ENCODE results near the gene TMEM266.

Gene TMEM266

DNA sequence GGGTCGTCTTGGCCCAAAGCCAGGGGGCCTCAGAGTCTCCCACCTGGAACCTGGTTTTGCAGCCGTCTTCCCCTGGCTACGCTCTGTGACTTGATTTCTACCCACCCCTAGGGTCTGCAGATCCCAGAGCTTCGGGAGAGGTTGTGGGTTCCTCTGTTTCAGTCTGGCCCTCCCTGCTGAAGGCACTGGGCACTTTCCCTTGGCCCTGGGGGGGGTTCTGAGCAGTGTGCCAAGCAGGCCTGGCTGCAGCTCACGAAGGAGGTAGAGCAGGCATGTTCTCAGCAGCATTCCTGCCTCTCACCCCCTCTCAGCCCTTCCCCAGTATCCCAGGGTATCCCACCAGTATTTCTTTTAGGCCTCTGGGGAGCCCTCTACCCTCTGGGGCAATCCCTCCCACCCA is 99.0 kb downstream of the TMEM266 start:
- TF ChIP-seq SUZ12 (IDR thresholded peaks at IDR 0.05), result no peak
- TF ChIP-seq ARNT (IDR thresholded peaks at IDR 0.05), result no peak
- TF ChIP-seq TARDBP (IDR thresholded peaks at IDR 0.05), result no peak
- no peak for TF ChIP-seq HDGF (IDR thresholded peaks at IDR 0.05; ENCODE audit: borderline replicate concordance)
- TF ChIP-seq CTBP1 (IDR thresholded peaks at IDR 0.05; ENCODE audit: borderline replicate concordance), result no peak
- no peak for TF ChIP-seq FOXA1 (IDR thresholded peaks at IDR 0.05)
- TF ChIP-seq L3MBTL2 (conservative IDR thresholded peaks at IDR 0.05), result no peak
- TF ChIP-seq NFRKB (IDR thresholded peaks at IDR 0.05), result no peak
- TF ChIP-seq, protein P1, sequence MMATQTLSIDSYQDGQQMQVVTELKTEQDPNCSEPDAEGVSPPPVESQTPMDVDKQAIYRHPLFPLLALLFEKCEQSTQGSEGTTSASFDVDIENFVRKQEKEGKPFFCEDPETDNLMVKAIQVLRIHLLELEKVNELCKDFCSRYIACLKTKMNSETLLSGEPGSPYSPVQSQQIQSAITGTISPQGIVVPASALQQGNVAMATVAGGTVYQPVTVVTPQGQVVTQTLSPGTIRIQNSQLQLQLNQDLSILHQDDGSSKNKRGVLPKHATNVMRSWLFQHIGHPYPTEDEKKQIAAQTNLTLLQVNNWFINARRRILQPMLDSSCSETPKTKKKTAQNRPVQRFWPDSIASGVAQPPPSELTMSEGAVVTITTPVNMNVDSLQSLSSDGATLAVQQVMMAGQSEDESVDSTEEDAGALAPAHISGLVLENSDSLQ (IDR thresholded peaks at IDR 0.05), result no peak
- no peak for TF ChIP-seq SP1 (IDR thresholded peaks at IDR 0.05)
- TF ChIP-seq BHLHE40 (IDR thresholded peaks at IDR 0.05; ENCODE audit: borderline replicate concordance), result no peak
- TF ChIP-seq FOXM1 (IDR thresholded peaks at IDR 0.05; ENCODE audit: borderline replicate concordance), result no peak
- TF ChIP-seq FOXK2 (IDR thresholded peaks at IDR 0.05), result no peak
- ChIA-PET CTCF (interaction anchor here (0.7 to 3.6 kb wide), 4 partner anchors 11 to 102 kb away, joined by 3 to 20 read pairs (median 3); no protein-coding TSS in a partner anchor), POLR2A (no interaction called here)
- DNase-seq (ENCODE audit: extremely low spot score), result no peak

DNA sequence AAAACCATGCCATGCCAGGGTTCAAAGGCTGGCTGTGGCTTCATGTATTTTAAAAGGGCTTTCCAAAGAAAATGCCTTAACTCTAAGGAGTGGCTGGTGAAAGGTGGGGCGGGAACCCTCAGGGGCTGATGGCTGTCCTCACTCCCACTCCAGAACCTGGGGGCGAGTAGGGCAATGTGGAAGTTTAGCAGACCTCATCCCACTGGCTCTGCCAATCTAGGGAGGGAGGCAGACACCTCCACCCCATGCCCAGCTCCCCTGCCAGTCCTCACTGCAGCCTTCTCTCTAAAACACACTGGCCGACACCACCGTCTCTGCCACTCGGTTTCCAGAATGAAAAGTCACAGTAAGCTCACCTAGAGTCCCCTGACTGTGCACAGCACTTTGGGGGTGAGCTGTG is 99.5 kb downstream of the TMEM266 start:
- POLR2A ChIA-PET, result no interaction called here
- DNase-seq (ENCODE audit: extremely low spot score), result no peak
- TF ChIP-seq SP1 (IDR thresholded peaks at IDR 0.05) (no peak), FOXM1 (IDR thresholded peaks at IDR 0.05; ENCODE audit: borderline replicate concordance) (no peak), TARDBP (IDR thresholded peaks at IDR 0.05) (no peak), LEF1 (IDR thresholded peaks at IDR 0.05; ENCODE audit: borderline replicate concordance) (no peak), NFRKB (IDR thresholded peaks at IDR 0.05) (no peak), FOXA1 (IDR thresholded peaks at IDR 0.05) (no peak), CTBP1 (IDR thresholded peaks at IDR 0.05; ENCODE audit: borderline replicate concordance) (no peak), ZNF384 (IDR thresholded peaks at IDR 0.05) (no peak), ELF4 (IDR thresholded peaks at IDR 0.05) (no peak)
- CTCF ChIA-PET, result interaction anchor here (0.7 to 3.6 kb wide), 5 partner anchors 9 to 103 kb away, joined by 3 to 20 read pairs (median 3); no protein-coding TSS in a partner anchor

DNA sequence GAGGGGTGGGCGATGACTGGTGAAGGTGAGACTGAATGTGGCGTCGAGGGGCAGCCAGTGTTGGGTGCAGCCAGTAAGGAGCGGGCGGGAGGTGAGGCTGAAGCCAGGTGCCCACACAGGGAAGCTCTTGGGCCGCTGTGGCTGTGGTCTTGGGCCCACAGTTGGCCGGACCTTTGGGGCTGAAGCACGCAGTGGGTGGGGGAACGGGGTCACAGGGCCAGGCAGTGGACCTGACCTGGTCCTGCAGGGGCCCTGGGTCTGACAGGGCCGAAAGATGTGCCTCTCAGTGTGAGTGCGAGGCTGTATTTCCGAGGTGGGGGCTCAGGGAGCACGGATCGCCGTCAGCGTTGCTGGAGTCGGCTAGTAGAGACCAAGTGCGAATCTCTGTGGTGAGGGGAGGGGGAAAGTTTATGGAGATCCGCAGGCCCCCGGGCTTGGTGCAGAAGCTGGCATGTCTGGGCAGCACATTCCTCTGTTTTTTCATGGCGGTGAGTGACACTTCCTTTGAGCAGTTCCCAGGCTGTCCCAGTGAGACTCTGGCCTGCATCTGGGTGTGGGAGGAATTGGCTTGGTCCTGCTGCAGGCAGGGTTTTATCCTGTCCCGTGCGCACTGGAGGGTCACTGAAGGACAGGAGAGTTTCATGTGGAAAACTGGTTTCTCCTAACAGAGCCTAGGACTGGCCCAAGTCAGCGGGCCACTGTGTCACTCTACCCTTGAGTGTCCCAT is 100.8 kb downstream of the TMEM266 start:
- CTCF ChIA-PET, result interaction anchor here (2.4 kb wide), 1 partner anchor 10 kb away, joined by 7 read pairs; no protein-coding TSS in a partner anchor
- POLR2A ChIA-PET, result no interaction called here

DNA sequence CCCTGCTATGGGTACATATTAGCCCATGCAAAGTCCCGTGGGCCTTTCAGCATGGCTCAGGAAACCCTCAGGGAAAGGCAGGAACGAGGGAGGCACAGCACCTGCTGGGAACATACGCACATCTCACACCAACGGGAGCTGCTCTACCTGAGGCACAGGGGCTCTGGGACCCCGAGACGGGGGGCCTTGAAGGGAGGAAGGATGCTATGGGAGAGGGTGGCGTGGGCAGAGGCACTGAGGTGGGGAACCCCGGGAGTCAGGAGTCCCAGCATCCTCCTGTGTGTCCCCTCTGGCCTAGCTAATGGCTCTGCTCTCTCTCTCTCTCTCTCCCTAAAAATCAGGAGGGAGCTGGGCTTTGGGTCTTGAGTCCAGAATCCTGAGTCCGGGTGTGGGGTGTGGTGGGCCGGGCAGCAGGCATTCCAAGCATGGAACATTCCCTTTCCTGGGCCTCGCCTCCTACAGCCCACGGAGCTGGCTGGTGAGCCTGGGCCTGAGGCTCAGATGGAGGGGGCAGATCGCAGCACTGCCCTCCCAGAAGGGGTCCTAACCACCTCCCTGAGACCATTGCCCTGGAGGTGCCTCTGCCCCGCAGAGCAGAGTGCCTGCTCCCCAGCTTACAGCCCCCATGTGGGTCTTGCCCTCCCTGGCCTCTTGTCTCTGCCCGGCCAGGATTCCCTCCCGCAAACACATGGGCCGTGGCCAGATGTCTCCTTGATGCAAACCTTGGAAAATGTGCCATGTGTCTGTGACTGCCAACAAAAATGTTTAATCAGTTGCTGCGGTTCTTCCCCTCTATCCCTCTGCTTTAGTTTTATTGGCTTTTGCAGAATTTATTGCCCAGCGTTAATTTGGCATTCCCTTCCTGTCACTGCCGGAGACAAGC is 101.6 kb downstream of the TMEM266 start:
- CTCF ChIA-PET, result interaction anchor here (1.6 to 2.4 kb wide), 2 partner anchors 11 to 13 kb away, joined by 7 to 9 read pairs; no protein-coding TSS in a partner anchor
- POLR2A ChIA-PET, result interaction anchor here (1.4 kb wide), 1 partner anchor 770 kb away, joined by 4 read pairs; the partner anchor contains the start of gene RCN2
- TF ChIP-seq, protein P1 (IDR thresholded peaks at IDR 0.05), result no peak
- no peak for TF ChIP-seq CTBP1 (IDR thresholded peaks at IDR 0.05; ENCODE audit: borderline replicate concordance)
- TF ChIP-seq BHLHE40 (IDR thresholded peaks at IDR 0.05; ENCODE audit: borderline replicate concordance), result no peak
- no peak for TF ChIP-seq TARDBP (IDR thresholded peaks at IDR 0.05)
- TF ChIP-seq NFRKB (IDR thresholded peaks at IDR 0.05), result no peak
- TF ChIP-seq FOXK2 (IDR thresholded peaks at IDR 0.05), result no peak
- no peak for TF ChIP-seq L3MBTL2 (conservative IDR thresholded peaks at IDR 0.05)
- no peak for DNase-seq (ENCODE audit: extremely low spot score)

More for the DNA sequence above, 100.8 kb downstream of the TMEM266 start:
- DNase-seq (ENCODE audit: extremely low spot score), result no peak
- no peak for TF ChIP-seq LEF1 (IDR thresholded peaks at IDR 0.05; ENCODE audit: borderline replicate concordance)
- no peak for TF ChIP-seq L3MBTL2 (conservative IDR thresholded peaks at IDR 0.05)

DNA sequence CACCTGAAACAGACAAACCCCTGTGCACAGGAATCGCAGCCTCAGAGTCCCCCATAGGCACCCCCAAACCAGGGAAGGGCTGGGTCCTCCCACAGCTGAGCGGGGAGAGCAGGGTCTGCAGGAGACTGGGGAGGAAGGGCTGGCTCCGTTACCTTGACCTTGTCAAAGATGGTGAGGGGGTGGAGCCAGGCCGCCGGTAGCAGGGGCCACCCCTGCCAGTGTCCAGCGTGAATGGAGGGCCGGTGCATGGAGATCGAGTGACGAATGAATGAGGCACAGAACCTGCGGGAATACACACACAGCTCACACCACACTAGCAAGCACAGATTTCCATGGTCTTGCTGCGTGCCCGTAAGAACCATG is 102.2 kb downstream of the TMEM266 start:
- no peak for DNase-seq (ENCODE audit: extremely low spot score)
- CTCF ChIA-PET, result interaction anchor here (1.6 kb wide), 1 partner anchor 14 kb away, joined by 9 read pairs; no protein-coding TSS in a partner anchor
- POLR2A ChIA-PET, result interaction anchor here (1.4 kb wide), 1 partner anchor 770 kb away, joined by 4 read pairs; the partner anchor contains the start of gene RCN2
- TF ChIP-seq FOXM1 (IDR thresholded peaks at IDR 0.05; ENCODE audit: borderline replicate concordance) (no peak), FOXA1 (IDR thresholded peaks at IDR 0.05) (no peak), HDGF (IDR thresholded peaks at IDR 0.05; ENCODE audit: borderline replicate concordance) (no peak), L3MBTL2 (conservative IDR thresholded peaks at IDR 0.05) (no peak), CTBP1 (IDR thresholded peaks at IDR 0.05; ENCODE audit: borderline replicate concordance) (no peak), BHLHE40 (IDR thresholded peaks at IDR 0.05; ENCODE audit: borderline replicate concordance) (no peak), LEF1 (IDR thresholded peaks at IDR 0.05; ENCODE audit: borderline replicate concordance) (no peak), ARNT (IDR thresholded peaks at IDR 0.05) (no peak), ELF4 (IDR thresholded peaks at IDR 0.05) (no peak)

DNA sequence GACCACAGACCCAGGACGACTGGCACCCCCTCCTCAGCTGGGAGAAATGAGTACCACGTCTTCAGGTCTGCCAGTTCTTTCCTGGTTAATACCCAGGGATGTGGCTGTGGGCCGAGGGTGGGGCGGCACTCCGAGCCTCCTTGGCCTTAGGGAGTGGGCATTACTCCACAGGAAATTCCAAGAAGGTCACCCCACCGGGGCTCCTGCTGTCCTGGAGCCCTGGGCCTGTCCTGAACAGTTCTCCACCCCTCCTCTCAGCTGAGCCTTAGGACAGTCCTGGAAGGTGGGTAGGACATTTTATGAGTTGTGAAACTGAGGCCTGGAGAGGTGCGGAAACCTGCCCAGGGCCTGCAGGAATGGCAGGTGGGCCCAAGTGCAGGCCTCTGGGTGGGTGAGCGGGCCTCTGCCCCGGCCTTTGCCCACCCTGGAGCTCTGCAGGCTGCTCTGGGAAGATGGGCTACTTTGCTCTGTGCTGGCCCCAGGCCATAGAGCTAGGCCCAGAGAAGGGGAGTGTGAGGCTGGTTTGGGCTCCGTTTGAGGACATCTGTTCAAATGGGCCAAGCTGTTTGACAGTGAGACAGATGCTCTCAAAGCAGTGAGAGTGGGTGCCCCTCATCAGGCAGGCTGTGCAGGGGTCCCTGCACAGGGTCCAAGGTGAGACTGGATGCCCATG is 103.1 kb downstream of the TMEM266 start:
- DNase-seq (ENCODE audit: extremely low spot score), result no peak
- TF ChIP-seq ZNF384 (IDR thresholded peaks at IDR 0.05), result no peak
- TF ChIP-seq LEF1 (IDR thresholded peaks at IDR 0.05; ENCODE audit: borderline replicate concordance), result no peak
- no peak for TF ChIP-seq FOXA1 (IDR thresholded peaks at IDR 0.05)
- no peak for TF ChIP-seq FOXM1 (IDR thresholded peaks at IDR 0.05; ENCODE audit: borderline replicate concordance)
- TF ChIP-seq FOXK2 (IDR thresholded peaks at IDR 0.05), result no peak
- no peak for TF ChIP-seq ELF4 (IDR thresholded peaks at IDR 0.05)
- no peak for TF ChIP-seq HDGF (IDR thresholded peaks at IDR 0.05; ENCODE audit: borderline replicate concordance)
- TF ChIP-seq SUZ12 (IDR thresholded peaks at IDR 0.05), result no peak
- TF ChIP-seq NFRKB (IDR thresholded peaks at IDR 0.05), result no peak
- TF ChIP-seq L3MBTL2 (conservative IDR thresholded peaks at IDR 0.05), result no peak
- TF ChIP-seq SP1 (IDR thresholded peaks at IDR 0.05), result no peak
- no peak for TF ChIP-seq CTBP1 (IDR thresholded peaks at IDR 0.05; ENCODE audit: borderline replicate concordance)
- TF ChIP-seq BHLHE40 (IDR thresholded peaks at IDR 0.05; ENCODE audit: borderline replicate concordance), result no peak
- TF ChIP-seq TARDBP (IDR thresholded peaks at IDR 0.05), result no peak
- no peak for TF ChIP-seq ARNT (IDR thresholded peaks at IDR 0.05)
- TF ChIP-seq, protein P1 (IDR thresholded peaks at IDR 0.05), result no peak
- ChIA-PET CTCF (interaction anchor here (1.6 kb wide), 1 partner anchor 15 kb away, joined by 9 read pairs; no protein-coding TSS in a partner anchor), POLR2A (interaction anchor here (1.4 kb wide), 1 partner anchor 769 kb away, joined by 4 read pairs; the partner anchor contains the start of gene RCN2)
